Adrenal gland (tissue), 5 donors: ENCODE results near the gene TACC2.

Source experiments
- POLR2A ChIP-seq, 2 donors: fragments of 450-650 bp; IDR thresholded peaks; one replicate each; pipeline ENCODE4 v1.6.1; 2017; ENCODE audit warnings: antibody characterized with exemption in 2 of 2, mild to moderate bottlenecking in 2 of 2, moderate library complexity in 1 of 2
- TF ChIP-seq, protein P1 (sequence below), 6 experiments: fragments of 450-650 bp in 4 of 6; fragments of 200-600 bp in 2 of 6; sonication (generic) in 1 of 6; IDR thresholded peaks; 1 replicate in 5 of 6; 2 replicates in 1 of 6; pipeline versions ENCODE4 v1.5.1 to v1.8.0; 2016 to 2021; ENCODE audit warnings: antibody characterized with exemption in 6 of 6, mild to moderate bottlenecking in 2 of 6, moderate library complexity in 1 of 6
- donor health status: DM: no; HTN: no; CAD: no.

DNA sequence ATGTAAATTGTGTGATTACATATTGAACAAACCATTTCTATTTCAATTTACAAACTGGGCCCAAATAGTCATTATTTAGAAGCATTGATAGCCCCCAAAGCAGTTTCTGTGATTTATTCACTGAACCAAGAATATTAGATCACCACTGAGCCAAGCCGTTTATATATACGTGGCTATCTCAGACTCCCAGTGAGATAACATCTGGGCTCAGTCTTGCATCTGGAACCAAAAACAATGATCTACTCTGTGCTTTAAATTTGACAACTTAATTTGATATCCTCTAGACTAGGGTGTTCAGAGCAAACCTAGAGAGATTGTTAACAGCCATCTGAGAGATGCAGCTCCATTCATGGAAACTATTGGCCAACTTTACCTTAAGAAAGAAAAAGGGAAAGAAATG lies 240.7 kb downstream of the TACC2 start:
- TF ChIP-seq, protein P1, sequence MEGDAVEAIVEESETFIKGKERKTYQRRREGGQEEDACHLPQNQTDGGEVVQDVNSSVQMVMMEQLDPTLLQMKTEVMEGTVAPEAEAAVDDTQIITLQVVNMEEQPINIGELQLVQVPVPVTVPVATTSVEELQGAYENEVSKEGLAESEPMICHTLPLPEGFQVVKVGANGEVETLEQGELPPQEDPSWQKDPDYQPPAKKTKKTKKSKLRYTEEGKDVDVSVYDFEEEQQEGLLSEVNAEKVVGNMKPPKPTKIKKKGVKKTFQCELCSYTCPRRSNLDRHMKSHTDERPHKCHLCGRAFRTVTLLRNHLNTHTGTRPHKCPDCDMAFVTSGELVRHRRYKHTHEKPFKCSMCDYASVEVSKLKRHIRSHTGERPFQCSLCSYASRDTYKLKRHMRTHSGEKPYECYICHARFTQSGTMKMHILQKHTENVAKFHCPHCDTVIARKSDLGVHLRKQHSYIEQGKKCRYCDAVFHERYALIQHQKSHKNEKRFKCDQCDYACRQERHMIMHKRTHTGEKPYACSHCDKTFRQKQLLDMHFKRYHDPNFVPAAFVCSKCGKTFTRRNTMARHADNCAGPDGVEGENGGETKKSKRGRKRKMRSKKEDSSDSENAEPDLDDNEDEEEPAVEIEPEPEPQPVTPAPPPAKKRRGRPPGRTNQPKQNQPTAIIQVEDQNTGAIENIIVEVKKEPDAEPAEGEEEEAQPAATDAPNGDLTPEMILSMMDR (IDR thresholded peaks at IDR 0.05) = no peak
- no peak for TF ChIP-seq POLR2A (IDR thresholded peaks at IDR 0.05)
